WERI-Rb-1 (cell line): ENCODE data around the gene P2RX2.

Source experiments
- DNase-seq: peaks from one replicate; pipeline ENCODE4 v3.0.0-alpha.2; 2020
- H3K27ac ChIP-seq: fragments of 250-450 bp; sonication (Bioruptor Pico); 2 replicates; pipeline ENCODE4 v1.5.1; 2020; ENCODE audit warnings: mild to moderate bottlenecking, moderate library complexity
- H3K27me3 ChIP-seq: fragments of 250-450 bp; sonication (Bioruptor Pico); 2 replicates; pipeline ENCODE4 v1.5.1; 2021; ENCODE audit warnings: mild to moderate bottlenecking, low read depth, moderate library complexity; ENCODE audit not compliant: insufficient read depth, severe bottlenecking
- H3K36me3 ChIP-seq: fragments of 250-450 bp; sonication (Bioruptor Pico); 2 replicates; pipeline ENCODE4 v1.5.1; 2020; ENCODE audit warnings: mild to moderate bottlenecking, moderate library complexity
- H3K4me3 ChIP-seq: 2 replicates; pipeline ENCODE4 v1.5.1; 2011; ENCODE audit warnings: low read depth, mild to moderate bottlenecking, control low read depth, low read length
- H3K9me3 ChIP-seq: fragments of 250-450 bp; sonication (Bioruptor Pico); 2 replicates; pipeline ENCODE4 v1.5.1; 2021; ENCODE audit warnings: mild to moderate bottlenecking, moderate library complexity; ENCODE audit not compliant: severe bottlenecking
- CTCF ChIP-seq: IDR thresholded peaks from 2 replicates; pipeline ENCODE4 v1.5.1; 2011; ENCODE audit warnings: low read depth, mild to moderate bottlenecking, control low read depth, inconsistent platforms, low read length

Gene P2RX2

GRCh38 chr12:132583736-132584135, 34.8 kb upstream of the P2RX2 start:
- Histone ChIP-seq H3K36me3 (peaks cover 40% of the 10 kb centered on the region), H3K9me3 (no peaks in the 10 kb centered on the region), H3K4me3 (no peak overlapping the region), H3K27me3 (no peaks in the 10 kb centered on the region), H3K27ac (no peak overlapping the region)
- TF ChIP-seq CTCF: no peak
- no peak for DNase-seq

GRCh38 chr12:132584429-132584828, 34.1 kb upstream of the P2RX2 start:
- Histone ChIP-seq H3K36me3 (peaks cover 40% of the 10 kb centered on the region), H3K9me3 (no peaks in the 10 kb centered on the region), H3K27me3 (no peaks in the 10 kb centered on the region), H3K27ac (no peak overlapping the region), H3K4me3 (no peak overlapping the region)
- no peak for TF ChIP-seq CTCF
- DNase-seq: no peak

- no peak overlapping the region for H3K27ac ChIP-seq
- H3K4me3 ChIP-seq: no peak overlapping the region
- no peaks in the 10 kb centered on the region for H3K9me3 ChIP-seq
- H3K27me3 ChIP-seq: no peaks in the 10 kb centered on the region
- DNase-seq: no peak
- peaks cover 33% of the 10 kb centered on the region for H3K36me3 ChIP-seq
- TF ChIP-seq CTCF: no peak
Observed at GRCh38 chr12:132585177-132585576, 33.4 kb upstream of the P2RX2 start.

- H3K36me3 ChIP-seq: peaks cover 17% of the 10 kb centered on the region
- H3K4me3 ChIP-seq: no peak overlapping the region
- H3K27ac ChIP-seq: no peak overlapping the region
- no peaks in the 10 kb centered on the region for H3K27me3 ChIP-seq
- TF ChIP-seq CTCF: no peak
- no peaks in the 10 kb centered on the region for H3K9me3 ChIP-seq
- DNase-seq: no peak
Observed at GRCh38 chr12:132586929-132587328, 31.6 kb upstream of the P2RX2 start.

- H3K4me3 ChIP-seq: no peak overlapping the region
- TF ChIP-seq CTCF: no peak
- peaks cover 11% of the 10 kb centered on the region for H3K36me3 ChIP-seq
- H3K9me3 ChIP-seq: no peaks in the 10 kb centered on the region
- no peak for DNase-seq
- no peak overlapping the region for H3K27ac ChIP-seq
- H3K27me3 ChIP-seq: no peaks in the 10 kb centered on the region
Observed at GRCh38 chr12:132587781-132588180, 30.8 kb upstream of the P2RX2 start.

GRCh38 chr12:132588319-132588718, 30.3 kb upstream of the P2RX2 start:
- Histone ChIP-seq H3K4me3 (no peak overlapping the region), H3K36me3 (peaks cover 10% of the 10 kb centered on the region), H3K27me3 (no peaks in the 10 kb centered on the region), H3K27ac (no peak overlapping the region), H3K9me3 (no peaks in the 10 kb centered on the region)
- TF ChIP-seq CTCF: no peak
- DNase-seq: no peak
